Neural cell (in vitro differentiated cells): ENCODE results near the gene OR2A1.
"Not testable (repeated sequence)": the region's sequence is repeated elsewhere in the genome, so short reads cannot be mapped to it uniquely, and the experiment has no call there.

Source experiments
- CTCF ChIP-seq: fragments of 450-650 bp; IDR thresholded peaks from 2 replicates; pipeline ENCODE4 v1.5.1; 2014; ENCODE audit warnings: antibody characterized with exemption, mild to moderate bottlenecking, moderate library complexity; ENCODE audit not compliant: poor library complexity, severe bottlenecking
- EZH2 ChIP-seq: fragments of 200-600, 300-800 bp; shearing (Covaris generic), sonication (generic); IDR thresholded peaks from 2 replicates; pipeline ENCODE4 v1.6.1; 2014; ENCODE audit warnings: antibody characterized with exemption, low read length, borderline replicate concordance, mild to moderate bottlenecking; ENCODE audit not compliant: insufficient read depth, poor library complexity, severe bottlenecking
- MXI1 ChIP-seq: fragments of 450-650 bp; conservative IDR thresholded peaks from 2 replicates; pipeline ENCODE4 v1.6.1; 2014; ENCODE audit warnings: antibody characterized with exemption, mild to moderate bottlenecking; ENCODE audit not compliant: poor library complexity, severe bottlenecking
- POLR2AphosphoS5 ChIP-seq: IDR thresholded peaks from 2 replicates; pipeline ENCODE4 v1.6.1; 2012
- SMC3 ChIP-seq: fragments of 450-650 bp; conservative IDR thresholded peaks from 2 replicates; pipeline ENCODE4 v1.6.1; 2014; ENCODE audit warnings: antibody characterized with exemption, mild to moderate bottlenecking, moderate library complexity; ENCODE audit not compliant: poor library complexity

- TF ChIP-seq EZH2, CTCF, SMC3, MXI1, POLR2AphosphoS5: not testable (repeated sequence)
Measured at GRCh38 chr7:144264692-144265091, 47.5 kb upstream of the OR2A1 start, which contains the start of gene OR2A7.
